Lung microvascular endothelial cell (primary cell): ENCODE measurements around the gene BAIAP2L2. TPM values are rescaled to one million over a fixed set of nuclear protein-coding genes. Genes with fewer than 3 reads are reported as not detected.
A peak's percentile ranks its signal among the peaks of the same experiment; 100 is the strongest.

Experiments used
- DNase-seq, 2 donors: peaks; one replicate each; pipeline versions ENCODE4 v3.0.0 to v3.0.0-alpha.2; 2010; ENCODE audit warnings: low read depth in 2 of 2
- total RNA-seq: library from RNA; depleted of rRNA; stranded (reverse); fragments of >200 nt; gene quantifications from 2 replicates; pipeline ENCODE4 v1.2.1, GENCODE V29; 2014

The BAIAP2L2 gene
- total RNA-seq, 1 donor from 2014 or later, result under 0.01 TPM

GRCh38 chr22:38108561-38109319, 1.7 kb downstream of the BAIAP2L2 start:
- DNase-seq, result no peak

GRCh38 chr22:38107692-38108515, 2.6 kb downstream of the BAIAP2L2 start:
- DNase-seq, result no peak

- no peak for DNase-seq
Measured at GRCh38 chr22:38106814-38107578, 3.5 kb downstream of the BAIAP2L2 start.

GRCh38 chr22:38104084-38104483, 6.4 kb downstream of the BAIAP2L2 start:
- peak; percentile 20 to 25 for DNase-seq

GRCh38 chr22:38103641-38104040, 6.8 kb downstream of the BAIAP2L2 start:
- no peak for DNase-seq

- DNase-seq, result peak in 1 of 2 donors; percentile 60
Measured at GRCh38 chr22:38098410-38099249, 11.9 kb downstream of the BAIAP2L2 start.

- DNase-seq, result peak; percentile 16 to 41
Measured at GRCh38 chr22:38097557-38098409, 12.7 kb downstream of the BAIAP2L2 start.

- DNase-seq, result no peak
Measured at GRCh38 chr22:38097058-38097457, 13.4 kb downstream of the BAIAP2L2 start.

- no peak for DNase-seq
Measured at GRCh38 chr22:38089474-38089851, 21.0 kb downstream of the BAIAP2L2 start.

- DNase-seq, result peak in 1 of 2 donors; percentile 22
Measured at GRCh38 chr22:38088629-38089473, 21.6 kb downstream of the BAIAP2L2 start.

- no peak for DNase-seq
Measured at GRCh38 chr22:38087855-38088254, 22.6 kb downstream of the BAIAP2L2 start.

- no peak for DNase-seq
Measured at GRCh38 chr22:38086942-38087341, 23.5 kb downstream of the BAIAP2L2 start.

- no peak for DNase-seq
Measured at GRCh38 chr22:38086001-38086845, 24.3 kb downstream of the BAIAP2L2 start.

- no peak for DNase-seq
Measured at GRCh38 chr22:38085501-38085900, 25.0 kb downstream of the BAIAP2L2 start.

GRCh38 chr22:38085056-38085455, 25.4 kb downstream of the BAIAP2L2 start:
- DNase-seq, result no peak

- no peak for DNase-seq
Measured at GRCh38 chr22:38083931-38084631, 26.4 kb downstream of the BAIAP2L2 start, which contains the start of gene SLC16A8. TSS of gene SLC16A8 (minus strand) at chr22:38084184. CDS start at chr22:38082873, 1,311 bp downstream.

- DNase-seq, result no peak
Measured at GRCh38 chr22:38082986-38083710, 27.3 kb downstream of the BAIAP2L2 start.
